Measurements from ENCODE around the gene TRIM37.
"Not testable (repeated sequence)": the region's sequence is repeated elsewhere in the genome, so short reads cannot be mapped to it uniquely, and the experiment has no call there.

The TRIM37 gene, protein sequence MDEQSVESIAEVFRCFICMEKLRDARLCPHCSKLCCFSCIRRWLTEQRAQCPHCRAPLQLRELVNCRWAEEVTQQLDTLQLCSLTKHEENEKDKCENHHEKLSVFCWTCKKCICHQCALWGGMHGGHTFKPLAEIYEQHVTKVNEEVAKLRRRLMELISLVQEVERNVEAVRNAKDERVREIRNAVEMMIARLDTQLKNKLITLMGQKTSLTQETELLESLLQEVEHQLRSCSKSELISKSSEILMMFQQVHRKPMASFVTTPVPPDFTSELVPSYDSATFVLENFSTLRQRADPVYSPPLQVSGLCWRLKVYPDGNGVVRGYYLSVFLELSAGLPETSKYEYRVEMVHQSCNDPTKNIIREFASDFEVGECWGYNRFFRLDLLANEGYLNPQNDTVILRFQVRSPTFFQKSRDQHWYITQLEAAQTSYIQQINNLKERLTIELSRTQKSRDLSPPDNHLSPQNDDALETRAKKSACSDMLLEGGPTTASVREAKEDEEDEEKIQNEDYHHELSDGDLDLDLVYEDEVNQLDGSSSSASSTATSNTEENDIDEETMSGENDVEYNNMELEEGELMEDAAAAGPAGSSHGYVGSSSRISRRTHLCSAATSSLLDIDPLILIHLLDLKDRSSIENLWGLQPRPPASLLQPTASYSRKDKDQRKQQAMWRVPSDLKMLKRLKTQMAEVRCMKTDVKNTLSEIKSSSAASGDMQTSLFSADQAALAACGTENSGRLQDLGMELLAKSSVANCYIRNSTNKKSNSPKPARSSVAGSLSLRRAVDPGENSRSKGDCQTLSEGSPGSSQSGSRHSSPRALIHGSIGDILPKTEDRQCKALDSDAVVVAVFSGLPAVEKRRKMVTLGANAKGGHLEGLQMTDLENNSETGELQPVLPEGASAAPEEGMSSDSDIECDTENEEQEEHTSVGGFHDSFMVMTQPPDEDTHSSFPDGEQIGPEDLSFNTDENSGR

DNA sequence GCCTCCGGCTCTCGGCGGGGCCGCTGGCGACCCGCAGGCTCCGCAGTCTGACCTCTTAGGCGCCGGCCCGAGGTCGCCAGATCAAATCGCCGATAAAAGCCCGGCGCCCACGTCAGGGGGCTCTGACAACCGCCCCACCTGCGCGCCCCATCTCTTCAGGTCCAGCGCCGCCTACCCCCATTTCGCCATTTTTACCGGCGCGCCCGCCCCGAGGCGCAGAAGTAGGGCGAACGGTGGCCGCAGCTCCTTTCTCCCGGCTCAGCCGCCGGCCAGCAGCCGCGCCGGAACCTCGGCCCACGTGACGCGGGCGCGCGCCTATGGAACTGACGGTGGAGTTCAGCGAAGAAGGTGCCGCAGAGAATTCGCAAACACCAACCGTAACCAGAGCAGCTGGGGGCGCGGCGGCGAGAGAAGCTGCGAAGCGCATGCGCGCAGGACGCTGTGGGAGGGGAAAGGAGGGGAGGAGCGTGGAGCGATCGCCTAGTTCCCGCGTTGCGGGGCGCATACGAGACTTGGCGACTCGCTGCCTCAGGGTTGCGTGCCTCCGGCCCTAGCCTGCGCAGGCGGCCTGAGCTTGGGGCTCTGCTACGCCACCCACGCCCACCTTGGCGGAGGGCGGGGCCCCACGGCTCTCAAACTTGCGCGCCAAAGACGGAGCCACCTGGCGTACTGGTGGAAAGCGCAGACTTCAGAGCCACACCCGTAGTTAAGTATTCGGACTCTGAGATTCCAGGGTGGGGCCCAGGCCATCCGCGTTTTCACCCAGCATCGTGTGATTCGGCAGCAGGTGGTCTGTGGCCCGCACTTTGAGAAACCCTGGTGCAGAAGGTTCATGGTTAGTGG, at the start of gene TRIM37:
TRIM37 (minus strand) TSS at position 418 of the 843 bp plus-strand sequence. CDS start 419 bp downstream, outside the sequence.
- FAIRE-seq = peak; percentile 84

- no peak for FAIRE-seq
Observed at GRCh38 chr17:59155439-59156177, 48.9 kb upstream of the TRIM37 start, which contains the start of gene PRR11. PRR11 (plus strand) TSS chr17:59155746; CDS start chr17:59169753, 14,007 bp downstream.

DNA sequence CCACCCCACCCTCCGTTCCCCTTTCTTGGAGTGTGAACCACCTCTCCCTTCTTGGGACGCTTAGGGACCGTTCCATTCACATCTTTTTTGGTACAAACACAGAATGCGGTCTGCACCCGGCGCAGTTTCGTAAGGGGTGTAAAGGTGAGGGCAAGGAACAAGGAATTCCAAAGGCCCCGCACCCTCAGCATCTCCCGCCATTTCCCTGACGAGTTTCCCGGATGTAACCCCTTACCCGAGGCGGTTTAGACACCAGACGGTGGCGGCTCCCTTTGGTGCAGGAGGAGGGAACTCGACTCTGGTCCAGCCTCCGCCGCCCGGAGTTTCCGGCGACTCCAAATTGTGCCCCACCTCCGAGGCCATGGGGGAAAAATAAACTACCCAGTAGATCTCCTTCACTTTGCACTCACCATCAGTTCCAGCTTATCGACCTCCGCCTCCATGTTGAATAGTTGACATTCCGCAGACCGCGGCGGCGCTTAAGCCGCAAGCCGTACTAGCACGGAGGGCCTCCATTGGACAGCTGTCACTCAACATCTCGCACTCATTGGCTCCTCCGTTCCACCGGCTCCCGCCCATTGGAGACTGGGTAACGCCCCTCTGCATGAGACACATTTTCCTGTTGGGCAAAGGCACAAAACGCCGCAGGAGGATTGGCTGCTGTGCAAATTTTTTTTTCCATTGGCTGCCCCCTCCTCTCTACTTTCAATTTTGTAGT, 48.2 kb upstream of the TRIM37 start, which contains the start of gene SKA2:
SKA2 (minus strand) TSS at position 466 of the 718 bp plus-strand sequence; CDS start at position 443, 23 bp downstream.
- FAIRE-seq = peak; percentile 99

DNA sequence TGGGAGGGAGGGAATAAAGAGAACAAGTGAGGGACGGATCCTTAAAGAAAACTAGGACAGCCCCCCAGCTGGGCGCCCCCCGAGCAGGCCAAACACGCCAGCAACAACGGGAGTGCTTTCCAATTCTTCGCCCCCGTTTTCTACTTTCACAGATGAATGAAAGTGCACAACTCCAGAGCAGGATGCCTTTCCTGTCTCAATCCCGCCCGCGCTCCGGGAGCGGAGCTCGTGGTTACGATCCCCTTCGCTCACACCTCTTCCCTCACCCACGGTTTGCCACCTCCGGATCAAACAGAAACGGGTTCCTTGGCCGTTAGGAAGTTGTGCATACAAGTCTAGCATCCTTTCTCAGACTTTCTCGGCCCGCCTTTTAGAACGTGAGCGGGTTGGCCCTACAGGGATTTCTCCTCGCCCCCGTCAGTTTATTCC, 47.6 kb upstream of the TRIM37 start:
- FAIRE-seq = no peak

DNA sequence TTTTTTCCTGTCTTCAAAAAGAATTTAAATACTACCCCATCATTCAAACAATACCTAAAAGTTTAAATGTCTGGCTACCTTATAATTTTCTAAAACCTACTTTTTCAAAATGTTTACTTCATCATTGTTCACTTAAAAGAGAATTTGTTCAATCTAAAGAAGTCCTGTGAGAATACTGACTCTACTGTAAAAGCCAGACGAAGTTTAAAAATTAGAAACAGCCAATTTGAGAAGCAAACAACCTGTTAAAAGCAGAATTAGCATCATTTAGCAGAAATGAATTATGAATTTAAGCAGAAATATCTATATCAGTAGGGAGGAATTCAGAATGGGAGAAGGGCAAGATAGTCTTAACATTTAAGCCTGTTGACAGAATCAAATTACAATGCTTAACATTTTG, 46.2 kb upstream of the TRIM37 start:
- no peak for FAIRE-seq

GRCh38 chr17:59151591-59151990, 44.9 kb upstream of the TRIM37 start:
- no peak for FAIRE-seq

- FAIRE-seq = no peak
Observed at GRCh38 chr17:59151006-59151405, 44.3 kb upstream of the TRIM37 start.

GRCh38 chr17:59149841-59150511, 43.3 kb upstream of the TRIM37 start:
- FAIRE-seq = no peak

- FAIRE-seq = no peak
Observed at GRCh38 chr17:59149051-59149450, 42.4 kb upstream of the TRIM37 start.

DNA sequence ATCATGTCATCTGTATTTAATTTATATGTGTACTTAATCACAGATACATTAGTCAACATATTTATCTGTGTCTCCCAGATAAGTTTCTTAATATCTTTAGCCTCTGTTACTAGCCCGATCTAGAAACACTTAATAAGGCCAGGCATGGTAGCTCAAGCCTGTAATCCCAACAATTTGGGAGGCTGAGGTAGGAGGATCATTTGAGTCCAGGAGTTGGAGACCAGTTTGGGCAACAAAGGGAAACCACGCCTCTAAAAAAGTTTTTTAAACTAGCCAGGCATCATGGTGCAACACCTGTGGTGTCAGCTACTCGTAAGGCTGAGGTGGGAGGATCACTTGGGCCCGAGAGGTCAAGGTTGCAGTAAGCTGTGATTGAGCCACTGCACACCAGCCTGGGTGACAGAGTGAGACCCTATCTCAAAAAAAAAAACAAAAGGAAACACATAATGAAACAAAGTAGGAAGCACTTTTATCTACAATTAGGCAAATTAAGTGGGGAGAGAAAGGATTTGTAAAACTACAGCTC, 39.0 kb upstream of the TRIM37 start:
- no peak for FAIRE-seq

DNA sequence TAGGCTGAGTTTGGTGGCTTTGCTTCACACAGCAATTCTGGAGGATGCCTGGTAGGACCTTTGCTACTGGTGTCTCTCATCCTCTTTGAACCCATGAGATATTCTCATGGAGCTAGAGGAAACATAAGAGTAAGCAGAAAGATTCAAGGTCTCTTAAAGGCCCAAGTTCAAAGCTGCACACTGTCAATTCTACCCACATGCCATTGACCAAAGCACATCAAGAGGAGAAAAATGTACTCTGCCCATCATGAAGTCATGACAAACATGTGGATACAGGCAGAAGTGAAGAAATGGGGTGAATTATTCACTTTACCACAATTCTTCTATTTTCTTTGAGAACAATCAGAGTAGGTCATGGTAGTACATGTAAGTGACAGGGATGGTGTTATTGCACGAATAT, 35.2 kb upstream of the TRIM37 start:
- no peak for FAIRE-seq

DNA sequence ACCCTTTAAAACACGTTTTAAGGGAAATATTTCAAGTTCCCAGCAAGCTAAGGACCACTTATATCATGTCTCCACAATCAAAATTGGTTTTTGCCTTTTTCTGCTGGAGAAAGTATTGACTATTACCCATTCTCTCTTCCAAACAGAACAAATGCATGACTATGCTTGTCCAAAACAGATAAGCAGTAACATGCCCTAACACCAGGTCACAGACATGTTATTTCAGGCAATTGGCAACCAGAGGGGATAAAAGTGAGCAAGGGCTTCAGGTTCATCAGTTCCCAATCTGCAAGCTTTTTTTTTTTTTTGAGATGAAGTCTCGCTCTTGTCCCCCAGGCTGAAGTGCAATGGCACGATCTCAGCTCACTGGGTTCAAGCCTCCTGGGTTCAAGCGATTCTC, 33.3 kb upstream of the TRIM37 start:
- FAIRE-seq = no peak

DNA sequence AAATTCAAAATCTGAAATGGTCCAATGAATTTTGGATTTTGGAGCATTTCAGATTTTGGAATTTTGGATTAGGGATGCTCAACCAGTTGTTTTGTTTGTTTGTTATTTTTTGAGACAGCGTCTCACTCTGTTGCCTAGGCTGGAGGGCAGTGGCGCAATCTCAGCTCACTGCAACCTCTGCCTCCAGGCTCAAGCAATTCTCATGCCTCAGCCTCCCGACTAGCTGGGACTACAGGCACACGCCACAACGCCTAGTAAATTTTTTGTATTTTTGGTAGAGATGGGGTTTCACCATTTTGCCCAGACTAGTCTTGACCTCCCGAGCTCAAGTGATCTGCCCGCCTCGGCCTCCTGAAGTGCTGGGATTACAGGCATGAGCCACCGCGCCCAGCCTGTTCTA, 31.7 kb upstream of the TRIM37 start:
- not testable (repeated sequence) for FAIRE-seq

- FAIRE-seq = no peak
Observed at GRCh38 chr17:59131131-59131530, 24.5 kb upstream of the TRIM37 start.

GRCh38 chr17:59129814-59130213, 23.1 kb upstream of the TRIM37 start:
- FAIRE-seq = no peak

- FAIRE-seq = no peak
Observed at GRCh38 chr17:59126809-59127417, 20.2 kb upstream of the TRIM37 start.

- FAIRE-seq = no peak
Observed at GRCh38 chr17:59124665-59125064, 18.0 kb upstream of the TRIM37 start.

- no peak for FAIRE-seq
Observed at GRCh38 chr17:59121901-59122480, 15.3 kb upstream of the TRIM37 start.

DNA sequence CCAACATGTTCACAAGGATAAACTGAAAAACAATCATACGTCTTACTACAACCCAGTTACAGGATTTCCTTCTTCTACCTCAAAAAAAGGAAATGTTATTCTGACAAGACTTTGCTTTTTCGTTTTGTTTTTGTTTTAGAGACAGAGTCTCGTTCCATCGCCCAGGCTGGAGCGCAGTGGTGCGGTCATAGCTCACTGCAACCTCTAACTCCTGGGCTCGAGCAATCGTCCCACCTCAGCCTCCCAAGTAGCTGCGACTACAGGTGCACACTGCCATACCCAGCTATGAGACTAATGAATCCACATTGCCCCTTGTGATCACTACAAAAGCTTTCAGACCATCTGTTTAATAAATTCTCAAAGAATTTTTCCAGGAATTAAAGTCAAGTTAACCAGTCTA, 8.8 kb upstream of the TRIM37 start:
- no peak for FAIRE-seq
